ENCODE data around the gene TNS4. TPM values are rescaled to one million over a fixed set of nuclear protein-coding genes. Genes with fewer than 3 reads are reported as not detected.

TNS4 gene
- total RNA-seq, 1 experiment from 2014 or later, result 36.6 TPM

GRCh38 chr17:40487371-40488020 lies 13.9 kb downstream of the TNS4 start (continued):
- TF ChIP-seq CEBPB (IDR thresholded peaks at IDR 0.05; ENCODE audit: low read depth) (no peak), SIN3A (IDR thresholded peaks at IDR 0.05; ENCODE audit: low read depth) (no peak), TCF7L2 (IDR thresholded peaks at IDR 0.05; ENCODE audit: borderline replicate concordance, extremely low read depth, insufficient read depth, insufficient read length) (no peak), EZH2 (IDR thresholded peaks at IDR 0.05) (no peak), YY1 (IDR thresholded peaks at IDR 0.05; ENCODE audit: extremely low read depth, insufficient replicate concordance, low read depth, low read length) (no peak)

- no TSS peak for BruUV-seq (replicated peaks)
- CTCF ChIA-PET, result interaction anchor here (1.5 kb wide), 1 partner anchor 10 kb away, joined by 9 read pairs; no protein-coding TSS in a partner anchor
- Histone ChIP-seq H3K4me3 (replicated peaks in 1 of 2; ENCODE audit: low read depth in 1 of 2, low read length in 2 of 2) (peak overlapping the region in 1 of 2 experiments; percentile 36; a peak in 2 of 4 replicates), H3K36me3 (ENCODE audit: control insufficient read depth in 1 of 2, insufficient read depth in 2 of 2, low read length in 2 of 2) (peaks cover 2 to 13% of the 10 kb centered on the region in 2 experiments; a peak in 3 of 4 replicates), H2AFZ (ENCODE audit: low read depth, low read length, poor library complexity, severe bottlenecking) (no peak overlapping the region), H3K79me2 (ENCODE audit: insufficient read depth, low read length) (no peaks in the 10 kb centered on the region), H3K9ac (ENCODE audit: low read length) (peak overlapping the region; percentile 43), H3K9me3 (ENCODE audit: control insufficient read depth in 1 of 2, insufficient read depth in 1 of 2, low read depth in 1 of 2, low read length in 2 of 2) (no peaks in the 10 kb centered on the region), H3K27me3 (ENCODE audit: insufficient read depth, low read length) (no peaks in the 10 kb centered on the region), H3K27ac (ENCODE audit: low read depth, low read length) (peak overlapping the region; percentile 49), H3K4me1 (ENCODE audit: control insufficient read depth in 1 of 2, insufficient read depth in 2 of 2, low read length in 2 of 2) (peaks cover 64 to 91% of the 10 kb centered on the region in 2 experiments), H3K9me2 (ENCODE audit: insufficient read depth) (no peaks in the 10 kb centered on the region), H4K20me1 (ENCODE audit: insufficient read depth) (no peaks in the 10 kb centered on the region), H3K4me2 (ENCODE audit: low read length) (peak overlapping the region; percentile 72)
- no peak; the same call in 1 of the 2 replicates for ATAC-seq
- POLR2A ChIA-PET, result interaction anchor here (0.9 to 1.3 kb wide), 4 partner anchors 11 to 67 kb away, joined by 3 to 6 read pairs (median 4); partner anchors contain the start of gene TNS4
- TF ChIP-seq TCF7L2 (IDR thresholded peaks at IDR 0.05; ENCODE audit: borderline replicate concordance, extremely low read depth, insufficient read depth, insufficient read length) (no peak), MAX (IDR thresholded peaks at IDR 0.05) (peak; percentile 48; the same call in 1 of the 2 replicates), RAD21 (IDR thresholded peaks at IDR 0.05; ENCODE audit: low read depth) (no peak), FOSL1 (IDR thresholded peaks at IDR 0.05; ENCODE audit: low read depth) (no peak), SP1 (IDR thresholded peaks at IDR 0.05; ENCODE audit: low read depth) (no peak), POLR2A (IDR thresholded peaks at IDR 0.05; ENCODE audit: borderline replicate concordance, extremely low read depth, insufficient read depth, insufficient read length) (no peak), YY1 (IDR thresholded peaks at IDR 0.05; ENCODE audit: extremely low read depth, insufficient replicate concordance, low read depth, low read length) (no peak), ELF1 (IDR thresholded peaks at IDR 0.05; ENCODE audit: borderline replicate concordance, low read depth) (no peak), CTCF (IDR thresholded peaks at IDR 0.05 in 2 of 3, conservative IDR thresholded peaks at IDR 0.05 in 1 of 3; ENCODE audit: borderline replicate concordance in 1 of 3, insufficient read depth in 1 of 3, low read depth in 2 of 3, low read length in 2 of 3) (no peak), EGR1 (IDR thresholded peaks at IDR 0.05; ENCODE audit: low read depth) (no peak), CEBPB (IDR thresholded peaks at IDR 0.05; ENCODE audit: low read depth) (0 out of 2 replicates have a peak, but pooled peaks have one; percentile 71), POLR2AphosphoS5 (IDR thresholded peaks at IDR 0.05; ENCODE audit: low read depth, low read length) (no peak; the same call in 1 of the 2 replicates), ZNF274 (IDR thresholded peaks at IDR 0.05; ENCODE audit: low read depth, low read length) (no peak), JUND (IDR thresholded peaks at IDR 0.05) (no peak), CBX3 (IDR thresholded peaks at IDR 0.05; ENCODE audit: low read depth) (no peak)
- RAD21 ChIA-PET (ENCODE audit: low non-redundant PET in 1 of 2, low total read pairs in 2 of 2, uncharacterized antibody in 2 of 2, unreplicated experiment in 2 of 2), result interaction anchor here (1.0 kb wide), 2 partner anchors 47 kb away, joined by 3 to 5 read pairs; no protein-coding TSS in a partner anchor
- intact Hi-C loops (cut with micrococcal nuclease), result no loop called here
- peak; percentile 37 for DNase-seq (ENCODE audit: low read depth, low spot score)
Measured at GRCh38 chr17:40486522-40487370, 14.7 kb downstream of the TNS4 start.
